Gastroesophageal sphincter (tissue), 4 donors: ENCODE data around the gene PDE4B. TPM values are rescaled to one million over a fixed set of nuclear protein-coding genes. Genes with fewer than 3 reads are reported as not detected.

Experiments used
- ATAC-seq: fragments of 150-250 bp; one replicate; pipeline ENCODE4 v1.9.1; 2016; ENCODE audit warnings: mild to moderate bottlenecking, moderate library complexity
- H3K27ac ChIP-seq, 4 donors: fragments of 200-600 bp; sonication (generic) in 3 of 4; 1 replicate in 3 of 4; 2 replicates in 1 of 4; pipeline ENCODE4 v1.5.1; 2016 to 2019
- H3K27me3 ChIP-seq: fragments of 200-600 bp; sonication (generic); one replicate; pipeline ENCODE4 v1.5.1; 2019
- H3K36me3 ChIP-seq, 2 donors: fragments of 200-600 bp; sonication (generic); one replicate each; pipeline ENCODE4 v1.5.1; 2019; ENCODE audit warnings: control low read depth in 1 of 2
- H3K4me1 ChIP-seq, 3 donors: fragments of 200-600 bp; sonication (generic); 1 replicate in 2 of 3; 2 replicates in 1 of 3; pipeline ENCODE4 v1.5.1; 2016 to 2019; ENCODE audit warnings: control low read depth in 2 of 3
- H3K4me3 ChIP-seq, 2 donors: fragments of 200-600 bp; sonication (generic); one replicate each; pipeline ENCODE4 v1.5.1; 2019; ENCODE audit warnings: mild to moderate bottlenecking in 1 of 2, moderate library complexity in 1 of 2
- H3K9me3 ChIP-seq, 3 donors: fragments of 200-600 bp; sonication (generic); one replicate each; pipeline ENCODE4 v1.5.1; 2017 to 2019; ENCODE audit warnings: control low read depth in 2 of 3
- CTCF ChIP-seq, 4 experiments: fragments of 200-600 bp in 2 of 4; fragments of 450-650 bp in 2 of 4; sonication (generic) in 1 of 4; IDR thresholded peaks; one replicate each; pipeline ENCODE4 v1.5.1; 2017 to 2019; ENCODE audit warnings: antibody characterized with exemption in 4 of 4, mild to moderate bottlenecking in 2 of 4, moderate library complexity in 2 of 4
- EP300 ChIP-seq: sonication (generic); formaldehyde crosslinking; IDR thresholded peaks from one replicate; pipeline ENCODE4 v1.6.1; 2017; ENCODE audit warnings: antibody characterized with exemption, mild to moderate bottlenecking
- POLR2A ChIP-seq, 2 donors: fragments of 450-650 bp; IDR thresholded peaks; one replicate each; pipeline ENCODE4 v1.6.1; 2017; ENCODE audit warnings: antibody characterized with exemption in 2 of 2, mild to moderate bottlenecking in 2 of 2, moderate library complexity in 1 of 2
- POLR2AphosphoS5 ChIP-seq: sonication (generic); formaldehyde crosslinking; IDR thresholded peaks from one replicate; pipeline ENCODE4 v1.6.1; 2017; ENCODE audit warnings: antibody characterized with exemption
- WGBS, 2 donors: methylation state at CpG; one replicate each; pipeline ENCODE4 v1.1.5; 2018; ENCODE audit warnings: low coverage in 1 of 2; 5-methylcytosine and 5-hydroxymethylcytosine counted together
- total RNA-seq, 4 donors: library from RNA; depleted of rRNA; stranded (reverse); fragments of >200 nt; gene quantifications; one replicate each; pipeline ENCODE4 v1.1.0, GENCODE V29; 2016

PDE4B gene
- total RNA-seq, 4 donors from 2014 or later: 5.9 to 16.2 (median 8.8) TPM

GRCh38 chr1:66304128-66304527 lies 511.4 kb downstream of the PDE4B start:
- Histone ChIP-seq H3K27me3 (no peaks in the 10 kb centered on the region), H3K4me3 (no peak overlapping the region), H3K4me1 (peaks cover 0 to 11% (median 3%) of the 10 kb centered on the region in 3 donors), H3K27ac (no peak overlapping the region), H3K9me3 (no peaks in the 10 kb centered on the region), H3K36me3 (no peaks in the 10 kb centered on the region)
- TF ChIP-seq POLR2AphosphoS5: no peak
- no peak for TF ChIP-seq EP300
- no peak for TF ChIP-seq POLR2A (IDR thresholded peaks at IDR 0.05)
- no peak for TF ChIP-seq CTCF (IDR thresholded peaks at IDR 0.05)
- WGBS, 2 donors: 81 to 88% methylated on average over 2 of the region's 2 CpGs
- ATAC-seq: no peak

- Histone ChIP-seq H3K9me3 (no peaks in the 10 kb centered on the region), H3K27me3 (no peaks in the 10 kb centered on the region), H3K27ac (no peak overlapping the region), H3K4me3 (no peak overlapping the region), H3K36me3 (no peaks in the 10 kb centered on the region), H3K4me1 (peaks cover 0 to 7% (median 0%) of the 10 kb centered on the region in 3 donors)
- TF ChIP-seq CTCF (IDR thresholded peaks at IDR 0.05): no peak
- TF ChIP-seq POLR2A (IDR thresholded peaks at IDR 0.05): no peak
- TF ChIP-seq POLR2AphosphoS5: no peak
- no peak for TF ChIP-seq EP300
- ATAC-seq: no peak
- 85 to 98% methylated on average over 2 to 4 of the region's 4 CpGs for WGBS, 2 donors
Observed at GRCh38 chr1:66305927-66306326, 513.2 kb downstream of the PDE4B start.

GRCh38 chr1:66309006-66309741 lies 516.5 kb downstream of the PDE4B start:
- no peak overlapping the region for H3K4me3 ChIP-seq
- no peak for TF ChIP-seq POLR2AphosphoS5
- TF ChIP-seq POLR2A (IDR thresholded peaks at IDR 0.05): no peak
- no peak for TF ChIP-seq EP300
- TF ChIP-seq CTCF (IDR thresholded peaks at IDR 0.05): no peak
- H3K36me3 ChIP-seq: no peaks in the 10 kb centered on the region
- WGBS, 2 donors: 90 to 94% methylated on average over 5 of the region's 5 CpGs
- no peaks in the 10 kb centered on the region for H3K9me3 ChIP-seq
- no peak for ATAC-seq
- H3K27ac ChIP-seq: no peak overlapping the region
- no peaks in the 10 kb centered on the region for H3K27me3 ChIP-seq
- no peaks in the 10 kb centered on the region for H3K4me1 ChIP-seq

- 73 to 97% methylated on average over 3 to 4 of the region's 4 CpGs for WGBS, 2 donors
- H3K36me3 ChIP-seq: no peaks in the 10 kb centered on the region
- no peaks in the 10 kb centered on the region for H3K27me3 ChIP-seq
- TF ChIP-seq CTCF (IDR thresholded peaks at IDR 0.05): no peak
- no peak for TF ChIP-seq EP300
- no peak for TF ChIP-seq POLR2A (IDR thresholded peaks at IDR 0.05)
- no peak for TF ChIP-seq POLR2AphosphoS5
- no peaks in the 10 kb centered on the region for H3K4me1 ChIP-seq
- H3K27ac ChIP-seq: no peak overlapping the region
- no peak overlapping the region for H3K4me3 ChIP-seq
- no peak for ATAC-seq
- H3K9me3 ChIP-seq: no peaks in the 10 kb centered on the region
Observed at GRCh38 chr1:66311092-66311491, 518.4 kb downstream of the PDE4B start.

- H3K4me3 ChIP-seq: no peak overlapping the region
- no peaks in the 10 kb centered on the region for H3K36me3 ChIP-seq
- peaks cover 1 to 4% (median 4%) of the 10 kb centered on the region in 3 donors for H3K4me1 ChIP-seq
- no peak for TF ChIP-seq EP300
- TF ChIP-seq CTCF (IDR thresholded peaks at IDR 0.05): no peak
- TF ChIP-seq POLR2AphosphoS5: no peak
- no peak for TF ChIP-seq POLR2A (IDR thresholded peaks at IDR 0.05)
- 93 to 96% methylated on average over 3 to 5 of the region's 6 CpGs for WGBS, 2 donors
- H3K27me3 ChIP-seq: no peaks in the 10 kb centered on the region
- no peak for ATAC-seq
- no peaks in the 10 kb centered on the region for H3K9me3 ChIP-seq
- H3K27ac ChIP-seq: no peak overlapping the region
Observed at GRCh38 chr1:66311628-66312027, 518.9 kb downstream of the PDE4B start.
